DND-41 (cell line): ENCODE measurements around the gene PAPPA.

Experiments used
- ATAC-seq: fragments of 200-7000 bp; cut with Tn5 transposase; 3 replicates; pipeline ENCODE4 v1.9.1; 2021; ENCODE audit warnings: low read depth; ENCODE audit not compliant: insufficient read depth
- DNase-seq: peaks from one replicate; pipeline ENCODE4 v3.0.0-alpha.2; 2020
- H2AFZ ChIP-seq: 2 replicates; pipeline ENCODE4 v1.6.0; 2012; ENCODE audit warnings: low read depth, low read length
- H3K27ac ChIP-seq: 2 replicates; pipeline ENCODE4 v1.5.1; 2012; ENCODE audit warnings: low read length, inconsistent platforms
- H3K27me3 ChIP-seq: fragments of 200-600 bp; sonication (generic); 2 replicates; pipeline ENCODE4 v1.6.0; 2012; ENCODE audit warnings: low read length, mild to moderate bottlenecking, inconsistent platforms; ENCODE audit not compliant: insufficient read depth, poor library complexity
- H3K36me3 ChIP-seq: 2 replicates; pipeline ENCODE4 v1.5.1; 2012; ENCODE audit warnings: low read length, inconsistent platforms; ENCODE audit not compliant: insufficient read depth
- H3K4me1 ChIP-seq: 2 replicates; pipeline ENCODE4 v1.5.1; 2012; ENCODE audit warnings: mild to moderate bottlenecking, low read length; ENCODE audit not compliant: insufficient read depth
- H3K4me2 ChIP-seq: 2 replicates; pipeline ENCODE4 v1.6.0; 2012; ENCODE audit warnings: mild to moderate bottlenecking, moderate library complexity, low read length, inconsistent platforms; ENCODE audit not compliant: insufficient read depth
- H3K4me3 ChIP-seq, 2 experiments: fragments of 200-600 bp in 1 of 2; shearing (Covaris generic) in 1 of 2; 2 replicates each; pipeline ENCODE4 v1.5.1; 2012 to 2016; ENCODE audit warnings: inconsistent platforms in 2 of 2, low read length in 2 of 2, mild to moderate bottlenecking in 2 of 2, low read depth in 1 of 2, moderate library complexity in 1 of 2
- H3K79me2 ChIP-seq: 2 replicates; pipeline ENCODE4 v1.6.0; 2012; ENCODE audit warnings: low read length, inconsistent platforms; ENCODE audit not compliant: insufficient read depth
- H3K9ac ChIP-seq: 2 replicates; pipeline ENCODE4 v1.6.0; 2012; ENCODE audit warnings: low read depth, mild to moderate bottlenecking, inconsistent platforms, low read length, moderate library complexity
- H3K9me3 ChIP-seq: 2 replicates; pipeline ENCODE4 v1.5.1; 2012; ENCODE audit warnings: low read length, moderate library complexity, mild to moderate bottlenecking, inconsistent platforms; ENCODE audit not compliant: insufficient read depth, severe bottlenecking
- H4K20me1 ChIP-seq: 2 replicates; pipeline ENCODE4 v1.6.0; 2012; ENCODE audit warnings: low read length; ENCODE audit not compliant: insufficient read depth
- CTCF ChIP-seq: IDR thresholded peaks from 2 replicates; pipeline ENCODE4 v1.5.1; 2012; ENCODE audit warnings: borderline replicate concordance, low read length, moderate library complexity, mild to moderate bottlenecking; ENCODE audit not compliant: poor library complexity, severe bottlenecking; ENCODE audit errors: extremely low read depth
- EZH2 ChIP-seq: IDR thresholded peaks from 3 replicates; pipeline ENCODE4 v1.6.1; 2012; ENCODE audit warnings: borderline replicate concordance, low read depth, mild to moderate bottlenecking, moderate library complexity, low read length, inconsistent platforms; ENCODE audit not compliant: severe bottlenecking

Gene PAPPA

GRCh38 chr9:116417464-116417863 lies 263.9 kb downstream of the PAPPA start:
- Histone ChIP-seq H3K27ac (no peak overlapping the region), H4K20me1 (no peaks in the 10 kb centered on the region)
- no peak for DNase-seq

GRCh38 chr9:116419181-116419580 lies 265.6 kb downstream of the PAPPA start:
- Histone ChIP-seq H3K4me1 (no peaks in the 10 kb centered on the region), H3K4me2 (no peak overlapping the region), H3K36me3 (no peaks in the 10 kb centered on the region), H2AFZ (no peak overlapping the region), H3K9ac (no peak overlapping the region), H4K20me1 (no peaks in the 10 kb centered on the region), H3K79me2 (no peaks in the 10 kb centered on the region), H3K27me3 (no peaks in the 10 kb centered on the region), H3K9me3 (no peaks in the 10 kb centered on the region), H3K4me3 (no peak overlapping the region), H3K27ac (no peak overlapping the region)
- no peak for ATAC-seq
- no peak for TF ChIP-seq EZH2
- TF ChIP-seq CTCF = no peak
- no peak for DNase-seq

More at GRCh38 chr9:116417464-116417863, 263.9 kb downstream of the PAPPA start:
- H3K79me2 ChIP-seq = no peaks in the 10 kb centered on the region
- no peak for TF ChIP-seq CTCF
- TF ChIP-seq EZH2 = no peak
- H3K4me2 ChIP-seq = no peak overlapping the region
- H2AFZ ChIP-seq = no peak overlapping the region
- no peaks in the 10 kb centered on the region for H3K9me3 ChIP-seq
- no peak overlapping the region for H3K4me3 ChIP-seq
- no peak overlapping the region for H3K9ac ChIP-seq
- no peaks in the 10 kb centered on the region for H3K36me3 ChIP-seq
- ATAC-seq = no peak
- no peaks in the 10 kb centered on the region for H3K4me1 ChIP-seq
- H3K27me3 ChIP-seq = no peaks in the 10 kb centered on the region

GRCh38 chr9:116420993-116421538 lies 267.5 kb downstream of the PAPPA start:
- Histone ChIP-seq H3K27me3 (no peaks in the 10 kb centered on the region), H3K36me3 (no peaks in the 10 kb centered on the region), H2AFZ (no peak overlapping the region), H3K4me2 (no peak overlapping the region), H3K4me1 (no peaks in the 10 kb centered on the region), H3K9me3 (no peaks in the 10 kb centered on the region), H3K9ac (no peak overlapping the region), H4K20me1 (no peaks in the 10 kb centered on the region), H3K4me3 (no peak overlapping the region), H3K27ac (no peak overlapping the region), H3K79me2 (no peaks in the 10 kb centered on the region)
- DNase-seq (no peak), ATAC-seq (no peak)
- no peak for TF ChIP-seq EZH2
- no peak for TF ChIP-seq CTCF
